GM19467 (cell line): Measurements from ENCODE around the gene CDAN1.

Source experiments
- ATAC-seq: cut with Tn5 transposase; IDR thresholded peaks from one replicate; pipeline ENCODE4 v1.9.1; 2021; ENCODE audit warnings: mild to moderate bottlenecking, moderate library complexity; ENCODE audit not compliant: unreplicated experiment

The CDAN1 gene

DNA sequence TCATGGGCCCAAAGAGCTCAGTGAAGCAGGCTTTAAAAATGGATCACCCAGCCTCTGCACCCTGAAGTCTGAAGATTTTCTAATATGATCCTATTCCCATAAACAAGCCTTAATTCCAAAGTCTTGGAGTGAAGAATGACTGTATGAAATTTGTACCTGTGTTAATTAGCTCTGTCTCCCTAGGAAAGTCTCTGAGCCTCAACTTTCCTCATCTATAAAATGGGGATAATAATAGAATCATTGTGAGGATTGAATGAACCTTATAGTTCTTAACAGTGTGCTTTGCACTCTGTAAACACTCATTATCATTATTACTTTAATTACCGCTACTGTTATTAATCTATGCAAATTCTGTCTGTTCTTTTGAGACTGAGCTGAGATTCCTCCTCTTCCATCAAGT lies 61.9 kb downstream of the CDAN1 start:
- no peak for ATAC-seq

DNA sequence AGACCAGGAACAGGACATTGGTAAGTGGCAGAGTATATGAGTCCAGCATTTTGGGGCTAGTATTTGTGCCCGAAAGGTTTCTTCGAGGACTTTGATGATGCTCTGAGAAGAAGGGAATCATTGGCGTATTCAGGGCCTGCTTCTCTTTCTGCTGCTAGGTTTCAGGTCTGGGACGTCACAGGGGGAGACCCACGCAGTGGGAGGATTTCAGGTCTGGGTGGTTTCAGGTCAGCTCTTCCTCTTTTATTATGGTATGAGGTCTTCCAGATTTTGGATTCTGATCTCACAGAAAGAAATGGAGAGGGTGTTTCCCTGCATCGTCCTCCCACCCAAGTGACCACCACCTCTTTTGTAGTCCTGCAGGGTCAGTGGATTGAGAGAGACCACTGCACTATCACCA lies 62.5 kb downstream of the CDAN1 start:
- no peak for ATAC-seq
